Right renal cortex interstitium (tissue), 3 donors: ENCODE measurements around the gene MBNL2. TPM values are rescaled to one million over a fixed set of nuclear protein-coding genes. Genes with fewer than 3 reads are reported as not detected.
A peak's percentile ranks its signal among the peaks of the same experiment; 100 is the strongest.
"Not testable (repeated sequence)": the region's sequence is repeated elsewhere in the genome, so short reads cannot be mapped to it uniquely, and the experiment has no call there.

Experiments
- DNase-seq, 3 donors: peaks; one replicate each; pipeline ENCODE4 v3.0.0-alpha.2; 2013; ENCODE audit warnings: low read depth in 3 of 3, low spot score in 2 of 3
- polyA plus RNA-seq, 3 donors: library from polyadenylated mRNA; unstranded; fragments of 120-200 nt; gene quantifications; one replicate each; pipeline ENCODE4 v1.2.1, GENCODE V29; 2013; ENCODE audit not compliant: insufficient read length in 3 of 3

The MBNL2 gene
- polyA plus RNA-seq, 3 donors = 59.2 to 63.0 (median 62.4) TPM

GRCh38 chr13:97207252-97207651 is 14.9 kb upstream of the MBNL2 start:
- not testable (repeated sequence) for DNase-seq

- DNase-seq = no peak
These were observed 10.8 kb upstream of the MBNL2 start for GRCh38 chr13:97211300-97211699.

- no peak for DNase-seq
These were observed 10.1 kb upstream of the MBNL2 start for GRCh38 chr13:97212004-97212403.

- DNase-seq = no peak
These were observed 9.5 kb upstream of the MBNL2 start for GRCh38 chr13:97212601-97213040.

GRCh38 chr13:97214921-97215320 is 7.2 kb upstream of the MBNL2 start:
- no peak for DNase-seq

GRCh38 chr13:97215325-97215724 is 6.8 kb upstream of the MBNL2 start:
- DNase-seq = no peak

GRCh38 chr13:97219226-97219625 is 2.9 kb upstream of the MBNL2 start:
- no peak for DNase-seq

- DNase-seq = no peak
These were observed 1.8 kb upstream of the MBNL2 start for GRCh38 chr13:97220151-97220900.

- no peak for DNase-seq
These were observed 1.1 kb upstream of the MBNL2 start for GRCh38 chr13:97221046-97221445.

GRCh38 chr13:97221466-97221865 is 667 bp upstream of the MBNL2 start:
- no peak for DNase-seq

GRCh38 chr13:97223037-97223710 is 1.0 kb downstream of the MBNL2 start:
- DNase-seq = no peak

GRCh38 chr13:97223711-97224541 is 1.8 kb downstream of the MBNL2 start:
- peak in 2 of 3 donors; percentile 68 to 83 for DNase-seq

GRCh38 chr13:97224544-97225300 is 2.6 kb downstream of the MBNL2 start:
- DNase-seq = no peak

- DNase-seq = no peak
These were observed 3.4 kb downstream of the MBNL2 start for GRCh38 chr13:97225533-97225932.

- no peak for DNase-seq
These were observed 3.9 kb downstream of the MBNL2 start for GRCh38 chr13:97226013-97226412.

- DNase-seq = no peak
These were observed 4.9 kb downstream of the MBNL2 start for GRCh38 chr13:97226788-97227627.

- DNase-seq = no peak
These were observed 6.9 kb downstream of the MBNL2 start for GRCh38 chr13:97228850-97229521.

- no peak for DNase-seq
These were observed 7.6 kb downstream of the MBNL2 start for GRCh38 chr13:97229699-97230098.
